Endothelial cell (in vitro differentiated cells): ENCODE results near the gene ZFAND3. TPM values are rescaled to one million over a fixed set of nuclear protein-coding genes. Genes with fewer than 3 reads are reported as not detected.

Source experiments
- DNase-seq: peaks from one replicate; pipeline ENCODE4 v3.0.0; 2021; ENCODE audit warnings: low spot score
- H3K27ac Mint-ChIP-seq: one replicate; pipeline ENCODE4 v1.8.0; 2021; ENCODE audit warnings: mixed read lengths, inconsistent platforms; ENCODE audit not compliant: unreplicated experiment
- H3K27me3 Mint-ChIP-seq: one replicate; pipeline ENCODE4 v1.8.0; 2021; ENCODE audit warnings: mild to moderate bottlenecking, moderate library complexity, mixed read lengths, inconsistent platforms; ENCODE audit not compliant: unreplicated experiment
- H3K36me3 Mint-ChIP-seq: one replicate; pipeline ENCODE4 v1.8.0; 2021; ENCODE audit warnings: mild to moderate bottlenecking, low read depth, mixed read lengths, inconsistent platforms; ENCODE audit not compliant: unreplicated experiment
- H3K4me1 Mint-ChIP-seq: one replicate; pipeline ENCODE4 v1.8.0; 2021; ENCODE audit warnings: mild to moderate bottlenecking, mixed read lengths, inconsistent platforms; ENCODE audit not compliant: unreplicated experiment
- H3K4me3 Mint-ChIP-seq: one replicate; pipeline ENCODE4 v1.8.0; 2021; ENCODE audit warnings: mild to moderate bottlenecking, mixed read lengths, inconsistent platforms; ENCODE audit not compliant: unreplicated experiment
- H3K9me3 Mint-ChIP-seq: one replicate; pipeline ENCODE4 v1.8.0; 2021; ENCODE audit warnings: mixed read lengths, inconsistent platforms; ENCODE audit not compliant: unreplicated experiment
- total RNA-seq: library from RNA; stranded (reverse); fragmentation: NEBNext Ultra II Directional; extraction: Animal tissue kit (Norgen Biotek cat#: 25700); gene quantifications from one replicate; pipeline ENCODE4 v1.2.1, GENCODE V29; 2021; ENCODE audit not compliant: unreplicated experiment
- TF ChIP-seq, protein P1 (sequence below): fragments of 200-600 bp; sonication (generic); IDR thresholded peaks from one replicate; pipeline ENCODE4 v1.5.0; 2021; ENCODE audit warnings: antibody characterized with exemption; ENCODE audit not compliant: unreplicated experiment

The ZFAND3 gene
- total RNA-seq, 1 donor from 2014 or later = 96.3 TPM

GRCh38 chr6:38137608-38138265, 318.2 kb downstream of the ZFAND3 start:
- peaks cover 40% of the 10 kb centered on the region for H3K4me1 Mint-ChIP-seq
- no peak overlapping the region for H3K4me3 Mint-ChIP-seq
- TF ChIP-seq, protein P1, sequence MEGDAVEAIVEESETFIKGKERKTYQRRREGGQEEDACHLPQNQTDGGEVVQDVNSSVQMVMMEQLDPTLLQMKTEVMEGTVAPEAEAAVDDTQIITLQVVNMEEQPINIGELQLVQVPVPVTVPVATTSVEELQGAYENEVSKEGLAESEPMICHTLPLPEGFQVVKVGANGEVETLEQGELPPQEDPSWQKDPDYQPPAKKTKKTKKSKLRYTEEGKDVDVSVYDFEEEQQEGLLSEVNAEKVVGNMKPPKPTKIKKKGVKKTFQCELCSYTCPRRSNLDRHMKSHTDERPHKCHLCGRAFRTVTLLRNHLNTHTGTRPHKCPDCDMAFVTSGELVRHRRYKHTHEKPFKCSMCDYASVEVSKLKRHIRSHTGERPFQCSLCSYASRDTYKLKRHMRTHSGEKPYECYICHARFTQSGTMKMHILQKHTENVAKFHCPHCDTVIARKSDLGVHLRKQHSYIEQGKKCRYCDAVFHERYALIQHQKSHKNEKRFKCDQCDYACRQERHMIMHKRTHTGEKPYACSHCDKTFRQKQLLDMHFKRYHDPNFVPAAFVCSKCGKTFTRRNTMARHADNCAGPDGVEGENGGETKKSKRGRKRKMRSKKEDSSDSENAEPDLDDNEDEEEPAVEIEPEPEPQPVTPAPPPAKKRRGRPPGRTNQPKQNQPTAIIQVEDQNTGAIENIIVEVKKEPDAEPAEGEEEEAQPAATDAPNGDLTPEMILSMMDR = no peak
- H3K9me3 Mint-ChIP-seq = no peaks in the 10 kb centered on the region
- no peaks in the 10 kb centered on the region for H3K36me3 Mint-ChIP-seq
- H3K27me3 Mint-ChIP-seq = peaks cover 6% of the 10 kb centered on the region
- DNase-seq = no peak
- H3K27ac Mint-ChIP-seq = peak overlapping the region; percentile 6

- no peak for DNase-seq
- no peak overlapping the region for H3K27ac Mint-ChIP-seq
- TF ChIP-seq, protein P1 = no peak
Measured at GRCh38 chr6:38138374-38138773, 318.8 kb downstream of the ZFAND3 start.

DNA sequence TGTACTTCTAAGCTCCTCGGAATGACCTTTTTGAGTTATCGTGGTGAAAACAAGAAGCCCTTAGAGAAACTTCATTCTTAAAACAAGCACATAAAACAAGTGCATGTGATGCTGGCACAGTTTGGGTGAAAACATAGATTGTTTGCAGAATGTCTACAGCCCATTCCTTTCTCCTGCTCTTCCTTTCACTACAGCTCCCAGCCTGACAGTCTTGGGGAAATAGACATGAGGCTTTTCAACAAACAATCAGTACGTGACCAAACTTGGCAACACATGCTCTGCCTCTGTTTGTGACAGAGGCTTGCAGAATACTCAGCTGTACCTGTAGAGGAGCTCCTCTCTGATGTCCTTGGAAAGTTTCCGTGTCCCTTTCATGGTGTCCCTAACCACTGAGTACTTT, 321.6 kb downstream of the ZFAND3 start:
- Mint-ChIP-seq H3K4me1 (peaks cover 35% of the 10 kb centered on the region), H3K9me3 (no peaks in the 10 kb centered on the region), H3K4me3 (no peak overlapping the region), H3K36me3 (no peaks in the 10 kb centered on the region), H3K27me3 (peaks cover 4% of the 10 kb centered on the region), H3K27ac (no peak overlapping the region)
- DNase-seq = no peak
- TF ChIP-seq, protein P1 = no peak

More at GRCh38 chr6:38138374-38138773, 318.8 kb downstream of the ZFAND3 start:
- peaks cover 40% of the 10 kb centered on the region for H3K4me1 Mint-ChIP-seq
- peaks cover 7% of the 10 kb centered on the region for H3K27me3 Mint-ChIP-seq
- H3K36me3 Mint-ChIP-seq = no peaks in the 10 kb centered on the region
- no peaks in the 10 kb centered on the region for H3K9me3 Mint-ChIP-seq
- no peak overlapping the region for H3K4me3 Mint-ChIP-seq

GRCh38 chr6:38141716-38142115, 322.2 kb downstream of the ZFAND3 start:
- TF ChIP-seq, protein P1 = no peak
- Mint-ChIP-seq H3K4me3 (no peak overlapping the region), H3K9me3 (no peaks in the 10 kb centered on the region), H3K27me3 (peaks cover 5% of the 10 kb centered on the region), H3K4me1 (peaks cover 30% of the 10 kb centered on the region), H3K27ac (no peak overlapping the region), H3K36me3 (no peaks in the 10 kb centered on the region)
- no peak for DNase-seq

GRCh38 chr6:38142178-38142902, 322.8 kb downstream of the ZFAND3 start:
- Mint-ChIP-seq H3K27ac (no peak overlapping the region), H3K9me3 (no peaks in the 10 kb centered on the region), H3K4me1 (peaks cover 26% of the 10 kb centered on the region), H3K36me3 (no peaks in the 10 kb centered on the region), H3K4me3 (no peak overlapping the region), H3K27me3 (peaks cover 5% of the 10 kb centered on the region)
- TF ChIP-seq, protein P1 = no peak
- DNase-seq = no peak
